Neuronal stem cell (in vitro differentiated cells): ENCODE data around the gene TMEM243.
"Not testable (repeated sequence)": the region's sequence is repeated elsewhere in the genome, so short reads cannot be mapped to it uniquely, and the experiment has no call there.

ENCODE experiments used
- DNase-seq: peaks from one replicate; pipeline ENCODE4 v3.0.0-alpha.2; 2013; ENCODE audit warnings: low spot score
- H2AFZ ChIP-seq: one replicate; pipeline ENCODE4 v1.6.1; 2013; ENCODE audit warnings: mild to moderate bottlenecking, low read length, inconsistent platforms
- H2AK5ac ChIP-seq: 2 replicates; pipeline ENCODE4 v1.6.1; 2013; ENCODE audit warnings: low read depth, mild to moderate bottlenecking, inconsistent platforms, low read length, moderate library complexity, mixed read lengths
- H2BK120ac ChIP-seq: 2 replicates; pipeline ENCODE4 v1.6.1; 2013; ENCODE audit warnings: low read depth, mild to moderate bottlenecking, inconsistent platforms, low read length, moderate library complexity, mixed read lengths
- H2BK12ac ChIP-seq: one replicate; pipeline ENCODE4 v1.6.1; 2013; ENCODE audit warnings: low read length, inconsistent platforms
- H2BK15ac ChIP-seq: 2 replicates; pipeline ENCODE4 v1.6.1; 2013; ENCODE audit warnings: mild to moderate bottlenecking, low read length, inconsistent platforms, mixed read lengths
- H2BK5ac ChIP-seq: one replicate; pipeline ENCODE4 v1.6.1; 2013; ENCODE audit warnings: inconsistent platforms, mild to moderate bottlenecking, low read length, moderate library complexity
- H3K14ac ChIP-seq: one replicate; pipeline ENCODE4 v1.6.1; 2013; ENCODE audit warnings: low read length, inconsistent platforms
- H3K18ac ChIP-seq: 2 replicates; pipeline ENCODE4 v1.6.1; 2013; ENCODE audit warnings: low read length, inconsistent platforms
- H3K23ac ChIP-seq: 2 replicates; pipeline ENCODE4 v1.6.1; 2013; ENCODE audit warnings: low read depth, mild to moderate bottlenecking, mixed read lengths, low read length, inconsistent platforms; ENCODE audit not compliant: poor library complexity
- H3K27ac ChIP-seq: replicated peaks from 3 replicates; pipeline ENCODE4 v1.5.1; 2013; ENCODE audit warnings: low read length, inconsistent platforms
- H3K27me3 ChIP-seq, 3 experiments: 2 replicates each; pipeline ENCODE4 v1.6.1; 2013; ENCODE audit warnings: low read length in 3 of 3, mild to moderate bottlenecking in 2 of 3, inconsistent platforms in 1 of 3, low read depth in 1 of 3, mixed read lengths in 1 of 3, moderate library complexity in 1 of 3; ENCODE audit not compliant: control insufficient read depth in 3 of 3, insufficient read depth in 3 of 3
- H3K36me3 ChIP-seq, 2 donors: replicated peaks in 1 of 2; 2 replicates each; pipeline ENCODE4 v1.6.1; 2013; ENCODE audit warnings: low read length in 2 of 2; ENCODE audit not compliant: control insufficient read depth in 2 of 2, insufficient read depth in 2 of 2
- H3K4ac ChIP-seq: 2 replicates; pipeline ENCODE4 v1.6.1; 2013; ENCODE audit warnings: inconsistent platforms, mild to moderate bottlenecking, low read length, moderate library complexity
- H3K4me1 ChIP-seq, 2 donors: 1 replicate in 1 of 2; 2 replicates in 1 of 2; pipeline ENCODE4 v1.6.1; 2013; ENCODE audit warnings: low read length in 2 of 2, low read depth in 1 of 2; ENCODE audit not compliant: control insufficient read depth in 2 of 2, insufficient read depth in 1 of 2
- H3K4me2 ChIP-seq: one replicate; pipeline ENCODE4 v1.6.1; 2013; ENCODE audit warnings: mild to moderate bottlenecking, low read length, inconsistent platforms; ENCODE audit not compliant: insufficient read depth, poor library complexity, severe bottlenecking
- H3K4me3 ChIP-seq, 2 donors: 2 replicates each; pipeline ENCODE4 v1.5.1; 2013; ENCODE audit warnings: low read length in 2 of 2, mild to moderate bottlenecking in 2 of 2, inconsistent platforms in 1 of 2, moderate library complexity in 1 of 2
- H3K79me1 ChIP-seq: one replicate; pipeline ENCODE4 v1.6.1; 2013; ENCODE audit warnings: low read depth, mild to moderate bottlenecking, inconsistent platforms, low read length, moderate library complexity
- H3K9ac ChIP-seq: one replicate; pipeline ENCODE4 v1.6.1; 2013; ENCODE audit warnings: mild to moderate bottlenecking, low read depth, low read length, inconsistent platforms; ENCODE audit not compliant: poor library complexity
- H3K9me3 ChIP-seq, 2 donors: replicated peaks in 1 of 2; 2 replicates each; pipeline versions ENCODE3 to v1.6.1; 2013; ENCODE audit warnings: low read length in 2 of 2, mild to moderate bottlenecking in 2 of 2, inconsistent platforms in 1 of 2, low read depth in 1 of 2, mixed read lengths in 1 of 2, moderate library complexity in 1 of 2; ENCODE audit not compliant: control insufficient read depth in 2 of 2, insufficient read depth in 1 of 2
- H4K8ac ChIP-seq: one replicate; pipeline ENCODE4 v1.6.1; 2013; ENCODE audit warnings: low read depth, mild to moderate bottlenecking, inconsistent platforms, low read length, moderate library complexity
- H4K91ac ChIP-seq: one replicate; pipeline ENCODE4 v1.6.1; 2013; ENCODE audit warnings: low read length, low read depth, mild to moderate bottlenecking, inconsistent platforms; ENCODE audit not compliant: poor library complexity
- WGBS, 2 donors: extraction: QIAGEN DNeasy Blood & Tissue Kit; methylation state at CpG; one replicate each; pipeline ENCODE4 v1.1.7; 2013; ENCODE audit warnings: missing lambda C conversion rate in 2 of 2, mixed read lengths in 1 of 2; ENCODE audit not compliant: insufficient read length in 2 of 2, insufficient replicate concordance in 1 of 2; ENCODE audit errors: extremely low coverage in 2 of 2; 5-methylcytosine and 5-hydroxymethylcytosine counted together

Gene TMEM243

GRCh38 chr7:87245671-87246070 lies 26.1 kb upstream of the TMEM243 start:
- H3K4ac ChIP-seq, DNase-seq, H2BK5ac ChIP-seq: not testable (repeated sequence)

GRCh38 chr7:87238464-87239051 lies 19.0 kb upstream of the TMEM243 start:
- H2BK120ac ChIP-seq, H3K9ac ChIP-seq, H3K14ac ChIP-seq, H2BK5ac ChIP-seq, H3K27me3 ChIP-seq, H3K79me1 ChIP-seq, H3K4me2 ChIP-seq, H3K18ac ChIP-seq, H2BK12ac ChIP-seq, H4K91ac ChIP-seq, H3K36me3 ChIP-seq, DNase-seq, H3K4me3 ChIP-seq, H3K23ac ChIP-seq, H3K27ac ChIP-seq, H4K8ac ChIP-seq, H3K9me3 ChIP-seq, H2BK15ac ChIP-seq, H3K4me1 ChIP-seq, H2AK5ac ChIP-seq, H3K4ac ChIP-seq: not testable (repeated sequence)
- peak overlapping the region; percentile 63 for H2AFZ ChIP-seq
- no CpG with 5 or more reads among the region's 11 CpGs for WGBS, 2 donors

More at GRCh38 chr7:87245671-87246070, 26.1 kb upstream of the TMEM243 start:
- H3K4me3 ChIP-seq, H3K23ac ChIP-seq, H3K36me3 ChIP-seq, H3K4me1 ChIP-seq, H4K91ac ChIP-seq, H4K8ac ChIP-seq, H3K18ac ChIP-seq, H3K14ac ChIP-seq, H2BK15ac ChIP-seq, H3K27ac ChIP-seq, H3K79me1 ChIP-seq, H2BK120ac ChIP-seq, H2AFZ ChIP-seq, H3K9me3 ChIP-seq, H3K9ac ChIP-seq, H2BK12ac ChIP-seq, H3K4me2 ChIP-seq, H2AK5ac ChIP-seq: not testable (repeated sequence)
- whole genome bisulfite sequencing, 2 donors: no CpG with 5 or more reads among the region's 5 CpGs
- H3K27me3 ChIP-seq: peaks cover 0 to 13% (median 0%) of the 10 kb centered on the region in 3 experiments

- Histone ChIP-seq H3K4me2 (no peak overlapping the region), H4K8ac (no peak overlapping the region), H3K4ac (no peak overlapping the region), H3K9ac (no peak overlapping the region), H2BK120ac (no peak overlapping the region), H3K4me3 (no peak overlapping the region), H2AFZ (no peak overlapping the region), H3K27ac (no peak overlapping the region), H2BK5ac (no peak overlapping the region), H2BK12ac (no peak overlapping the region), H3K18ac (no peak overlapping the region), H3K36me3 (no peaks in the 10 kb centered on the region), H2AK5ac (no peak overlapping the region), H3K27me3 (peaks cover 0 to 27% (median 0%) of the 10 kb centered on the region in 3 experiments), H2BK15ac (no peak overlapping the region), H3K14ac (no peak overlapping the region), H3K9me3 (no peaks in the 10 kb centered on the region), H3K79me1 (no peaks in the 10 kb centered on the region), H4K91ac (no peak overlapping the region), H3K4me1 (no peaks in the 10 kb centered on the region), H3K23ac (no peak overlapping the region)
- no peak for DNase-seq
Measured at GRCh38 chr7:87234949-87235348, 15.4 kb upstream of the TMEM243 start.

GRCh38 chr7:87231711-87232110 lies 12.2 kb upstream of the TMEM243 start:
- no peak overlapping the region for H3K18ac ChIP-seq
- H3K9ac ChIP-seq: no peak overlapping the region
- H3K4ac ChIP-seq: no peak overlapping the region
- no peak overlapping the region for H3K27ac ChIP-seq
- H3K23ac ChIP-seq: no peak overlapping the region
- no peak overlapping the region for H2BK15ac ChIP-seq
- no peak overlapping the region for H2AFZ ChIP-seq
- H2BK5ac ChIP-seq: no peak overlapping the region
- H3K36me3 ChIP-seq: no peaks in the 10 kb centered on the region
- no peak overlapping the region for H2BK120ac ChIP-seq
- H2BK12ac ChIP-seq: no peak overlapping the region
- H4K91ac ChIP-seq: no peak overlapping the region
- no peak overlapping the region for H3K4me2 ChIP-seq
- H3K27me3 ChIP-seq: peaks cover 0 to 34% (median 0%) of the 10 kb centered on the region in 3 experiments
- H2AK5ac ChIP-seq: no peak overlapping the region
- H3K14ac ChIP-seq: no peak overlapping the region
- H3K9me3 ChIP-seq: no peaks in the 10 kb centered on the region
- no peak overlapping the region for H3K4me3 ChIP-seq
- no peak for DNase-seq
- no peaks in the 10 kb centered on the region for H3K79me1 ChIP-seq
- H4K8ac ChIP-seq: no peak overlapping the region
- peaks cover 0 to 2% of the 10 kb centered on the region in 2 donors for H3K4me1 ChIP-seq
